ENCODE measurements around the gene COG7. TPM values are rescaled to one million over a fixed set of nuclear protein-coding genes. Genes with fewer than 3 reads are reported as not detected.
"Not testable (repeated sequence)": the region's sequence is repeated elsewhere in the genome, so short reads cannot be mapped to it uniquely, and the experiment has no call there.

Gene COG7
- polyA plus RNA-seq, 1 experiment: 31.2 TPM

GRCh38 chr16:23394141-23394831 lies 58.7 kb downstream of the COG7 start:
- ChIA-PET POLR2A (no interaction called here), CTCF (no interaction called here)
- no peak for DNase-seq (ENCODE audit: low read depth)
- no peak for TF ChIP-seq CTCF (IDR thresholded peaks at IDR 0.05; ENCODE audit: insufficient read depth, low read depth, low read length)
- Histone ChIP-seq H3K4me3 (ENCODE audit: low read depth, low read length) (no peak overlapping the region), H3K27me3 (ENCODE audit: control insufficient read depth, insufficient read depth, low read length) (no peaks in the 10 kb centered on the region), H3K36me3 (ENCODE audit: control insufficient read depth, insufficient read depth, low read length) (peaks cover 25% of the 10 kb centered on the region)

- POLR2A ChIA-PET: no interaction called here
- no peak for TF ChIP-seq CTCF (IDR thresholded peaks at IDR 0.05; ENCODE audit: insufficient read depth, low read depth, low read length)
These were observed 60.8 kb downstream of the COG7 start for GRCh38 chr16:23392223-23392600.

GRCh38 chr16:23391381-23392222 lies 61.4 kb downstream of the COG7 start:
- POLR2A ChIA-PET: no interaction called here
- peaks cover 21% of the 10 kb centered on the region for H3K36me3 ChIP-seq (ENCODE audit: control insufficient read depth, insufficient read depth, low read length)

More at GRCh38 chr16:23392223-23392600, 60.8 kb downstream of the COG7 start:
- no peaks in the 10 kb centered on the region for H3K27me3 ChIP-seq (ENCODE audit: control insufficient read depth, insufficient read depth, low read length)
- DNase-seq (ENCODE audit: low read depth): no peak
- no peak overlapping the region for H3K4me3 ChIP-seq (ENCODE audit: low read depth, low read length)
- CTCF ChIA-PET: interaction anchor here (1.6 to 2.9 kb wide), 4 partner anchors 11 to 211 kb away, joined by 4 to 22 read pairs (median 6); no protein-coding TSS in a partner anchor
- H3K36me3 ChIP-seq (ENCODE audit: control insufficient read depth, insufficient read depth, low read length): peaks cover 21% of the 10 kb centered on the region

GRCh38 chr16:23389936-23390335 lies 63.1 kb downstream of the COG7 start:
- POLR2A ChIA-PET; DNase-seq (ENCODE audit: low read depth); H3K27me3 ChIP-seq (ENCODE audit: control insufficient read depth, insufficient read depth, low read length); H3K4me3 ChIP-seq (ENCODE audit: low read depth, low read length): not testable (repeated sequence)
- CTCF ChIA-PET: interaction anchor here (1.2 to 2.9 kb wide), 2 partner anchors 46 to 207 kb away, joined by 3 to 22 read pairs; no protein-coding TSS in a partner anchor
- peaks cover 16% of the 10 kb centered on the region for H3K36me3 ChIP-seq (ENCODE audit: control insufficient read depth, insufficient read depth, low read length)

More at GRCh38 chr16:23391381-23392222, 61.4 kb downstream of the COG7 start:
- TF ChIP-seq CTCF (IDR thresholded peaks at IDR 0.05; ENCODE audit: insufficient read depth, low read depth, low read length): no peak
- Histone ChIP-seq H3K4me3 (ENCODE audit: low read depth, low read length) (no peak overlapping the region), H3K27me3 (ENCODE audit: control insufficient read depth, insufficient read depth, low read length) (no peaks in the 10 kb centered on the region)
- CTCF ChIA-PET: interaction anchor here (0.9 to 2.9 kb wide), 7 partner anchors 8 to 210 kb away, joined by 3 to 22 read pairs (median 4); no protein-coding TSS in a partner anchor
- DNase-seq (ENCODE audit: low read depth): no peak

- POLR2A ChIA-PET: no interaction called here
- CTCF ChIA-PET: interaction anchor here (1.5 kb wide), 1 partner anchor 15 kb away, joined by 4 read pairs; no protein-coding TSS in a partner anchor
- TF ChIP-seq CTCF (IDR thresholded peaks at IDR 0.05; ENCODE audit: insufficient read depth, low read depth, low read length): no peak
- no peaks in the 10 kb centered on the region for H3K27me3 ChIP-seq (ENCODE audit: control insufficient read depth, insufficient read depth, low read length)
- H3K36me3 ChIP-seq (ENCODE audit: control insufficient read depth, insufficient read depth, low read length): peaks cover 16% of the 10 kb centered on the region
- DNase-seq (ENCODE audit: low read depth): no peak
- no peak overlapping the region for H3K4me3 ChIP-seq (ENCODE audit: low read depth, low read length)
These were observed 63.8 kb downstream of the COG7 start for GRCh38 chr16:23389201-23389600.

Data from BJ (cell line).